ENCODE data around the gene GUF1.

GUF1 gene

GRCh38 chr4:44661940-44662622 is 16.1 kb upstream of the GUF1 start:
- TF ChIP-seq MAX (IDR thresholded peaks at IDR 0.05) (no peak), TAF1 (IDR thresholded peaks at IDR 0.05; ENCODE audit: low read depth) (no peak), CREB1 (IDR thresholded peaks at IDR 0.05; ENCODE audit: low read depth) (no peak), NFIC (IDR thresholded peaks at IDR 0.05) (no peak), USF1 (IDR thresholded peaks at IDR 0.05) (no peak), TCF12 (IDR thresholded peaks at IDR 0.05; ENCODE audit: low read depth) (no peak), YY1 (IDR thresholded peaks at IDR 0.05; ENCODE audit: low read depth) (no peak), RAD21 (IDR thresholded peaks at IDR 0.05; ENCODE audit: low read depth) (no peak), ZBTB7A (IDR thresholded peaks at IDR 0.05; ENCODE audit: low read depth) (no peak)

- TF ChIP-seq TEAD4 (IDR thresholded peaks at IDR 0.05) (no peak), YY1 (IDR thresholded peaks at IDR 0.05; ENCODE audit: low read depth) (no peak), ZBTB7A (IDR thresholded peaks at IDR 0.05; ENCODE audit: low read depth) (no peak), REST (IDR thresholded peaks at IDR 0.05; ENCODE audit: low read depth) (no peak), TCF12 (IDR thresholded peaks at IDR 0.05; ENCODE audit: low read depth) (no peak)
These were observed 15.6 kb upstream of the GUF1 start for GRCh38 chr4:44662623-44663005.

- no peak for TF ChIP-seq FOXM1 (IDR thresholded peaks at IDR 0.05; ENCODE audit: borderline replicate concordance, low read depth)
These were observed 14.5 kb upstream of the GUF1 start for GRCh38 chr4:44663539-44664263.

GRCh38 chr4:44668526-44668925 is 9.7 kb upstream of the GUF1 start:
- TF ChIP-seq FOXM1 (IDR thresholded peaks at IDR 0.05; ENCODE audit: borderline replicate concordance, low read depth), result no peak
- no peak for TF ChIP-seq YY1 (IDR thresholded peaks at IDR 0.05; ENCODE audit: low read depth)
- no peak for TF ChIP-seq TEAD4 (IDR thresholded peaks at IDR 0.05)
- TF ChIP-seq MAX (IDR thresholded peaks at IDR 0.05), result no peak

- TF ChIP-seq MAX (IDR thresholded peaks at IDR 0.05), result no peak
- no peak for TF ChIP-seq TAF1 (IDR thresholded peaks at IDR 0.05; ENCODE audit: low read depth)
- no peak for TF ChIP-seq EP300 (IDR thresholded peaks at IDR 0.05; ENCODE audit: borderline replicate concordance)
- no peak for TF ChIP-seq EGR1 (IDR thresholded peaks at IDR 0.05)
- TF ChIP-seq REST (IDR thresholded peaks at IDR 0.05; ENCODE audit: low read depth), result no peak
- TF ChIP-seq FOXM1 (IDR thresholded peaks at IDR 0.05; ENCODE audit: borderline replicate concordance, low read depth), result no peak
- no peak for TF ChIP-seq YY1 (IDR thresholded peaks at IDR 0.05; ENCODE audit: low read depth)
- no peak for TF ChIP-seq ZBTB7A (IDR thresholded peaks at IDR 0.05; ENCODE audit: low read depth)
- no peak for TF ChIP-seq RAD21 (IDR thresholded peaks at IDR 0.05; ENCODE audit: low read depth)
- TF ChIP-seq CEBPB (IDR thresholded peaks at IDR 0.05), result no peak
- TF ChIP-seq TCF12 (IDR thresholded peaks at IDR 0.05; ENCODE audit: low read depth), result no peak
- no peak for TF ChIP-seq NFIC (IDR thresholded peaks at IDR 0.05)
- TF ChIP-seq CREB1 (IDR thresholded peaks at IDR 0.05; ENCODE audit: low read depth), result no peak
- no peak for TF ChIP-seq TEAD4 (IDR thresholded peaks at IDR 0.05)
- TF ChIP-seq USF1 (IDR thresholded peaks at IDR 0.05), result no peak
These were observed 7.6 kb upstream of the GUF1 start for GRCh38 chr4:44670506-44671199.

- TF ChIP-seq NFIC (IDR thresholded peaks at IDR 0.05) (no peak), YY1 (IDR thresholded peaks at IDR 0.05; ENCODE audit: low read depth) (no peak), FOXM1 (IDR thresholded peaks at IDR 0.05; ENCODE audit: borderline replicate concordance, low read depth) (no peak), ZBTB7A (IDR thresholded peaks at IDR 0.05; ENCODE audit: low read depth) (no peak), RAD21 (IDR thresholded peaks at IDR 0.05; ENCODE audit: low read depth) (no peak), TCF12 (IDR thresholded peaks at IDR 0.05; ENCODE audit: low read depth) (no peak), USF1 (IDR thresholded peaks at IDR 0.05) (no peak), MAX (IDR thresholded peaks at IDR 0.05) (no peak), TAF1 (IDR thresholded peaks at IDR 0.05; ENCODE audit: low read depth) (no peak), CREB1 (IDR thresholded peaks at IDR 0.05; ENCODE audit: low read depth) (no peak), TEAD4 (IDR thresholded peaks at IDR 0.05) (no peak), CEBPB (IDR thresholded peaks at IDR 0.05) (no peak), REST (IDR thresholded peaks at IDR 0.05; ENCODE audit: low read depth) (no peak), EGR1 (IDR thresholded peaks at IDR 0.05) (no peak), EP300 (IDR thresholded peaks at IDR 0.05; ENCODE audit: borderline replicate concordance) (no peak)
These were observed 6.6 kb upstream of the GUF1 start for GRCh38 chr4:44671636-44672035.
